Testis (tissue), 3 donors: Measurements from ENCODE around the gene OPRL1. TPM values are rescaled to one million over a fixed set of nuclear protein-coding genes. Genes with fewer than 3 reads are reported as not detected.

Experiments
- DNase-seq: peaks from one replicate; pipeline ENCODE4 v3.0.0-alpha.2; 2019
- H3K27ac ChIP-seq, 2 donors: fragments of 200-600 bp; sonication (generic); one replicate each; pipeline ENCODE4 v1.5.1; 2019
- H3K27me3 ChIP-seq: fragments of 200-600 bp; sonication (generic); one replicate; pipeline ENCODE4 v1.5.1; 2019
- H3K36me3 ChIP-seq: fragments of 200-600 bp; sonication (generic); one replicate; pipeline ENCODE4 v1.5.1; 2017; ENCODE audit warnings: low read depth; ENCODE audit errors: missing control alignments
- H3K4me1 ChIP-seq: fragments of 200-600 bp; sonication (generic); one replicate; pipeline ENCODE4 v1.5.1; 2019
- H3K4me3 ChIP-seq, 2 donors: fragments of 200-600 bp; sonication (generic); one replicate each; pipeline ENCODE4 v1.5.1; 2017 to 2019
- H3K9me3 ChIP-seq: fragments of 200-600 bp; sonication (generic); one replicate; pipeline ENCODE4 v1.5.1; 2017
- CTCF ChIP-seq, 3 experiments: fragments of 450-650 bp in 2 of 3; fragments of 200-600 bp in 1 of 3; sonication (generic) in 1 of 3; IDR thresholded peaks; one replicate each; pipeline ENCODE4 v1.5.1; 2016 to 2019; ENCODE audit warnings: antibody characterized with exemption in 3 of 3, mild to moderate bottlenecking in 2 of 3, moderate library complexity in 1 of 3
- POLR2A ChIP-seq: fragments of 450-650 bp; IDR thresholded peaks from one replicate; pipeline ENCODE4 v1.6.1; 2017; ENCODE audit warnings: antibody characterized with exemption, mild to moderate bottlenecking, moderate library complexity
- WGBS, 2 donors: methylation state at CpG; one replicate each; pipeline ENCODE4 v1.1.5; 2018; 5-methylcytosine and 5-hydroxymethylcytosine counted together
- intact Hi-C: fragments of 100-400 bp; cut with DNase I; formaldehyde crosslinking; loops from one replicate; pipeline ENCODE4 v1.15.1; 2023; ENCODE audit warnings: low total_unique reads
- polyA plus RNA-seq: library from polyadenylated mRNA; stranded (reverse); fragments of 350-450 nt; fragmentation: Illumina TruSeq; extraction: RNeasy Lipid Tissue Mini Kit (QIAGEN cat#74804); gene quantifications from one replicate; pipeline ENCODE4 v1.2.3, GENCODE V29; 2014; ENCODE audit warnings: low read depth, low replicate concordance; ENCODE audit not compliant: insufficient read depth
- total RNA-seq, 2 donors: library from RNA; depleted of rRNA; stranded (reverse); fragments of >200 nt; gene quantifications; one replicate each; pipeline ENCODE4 v1.2.3, GENCODE V29; 2016

OPRL1 gene
- total and polyA plus RNA-seq, 3 donors from 2014 or later: 6.0 to 9.4 (median 7.7) TPM

DNA sequence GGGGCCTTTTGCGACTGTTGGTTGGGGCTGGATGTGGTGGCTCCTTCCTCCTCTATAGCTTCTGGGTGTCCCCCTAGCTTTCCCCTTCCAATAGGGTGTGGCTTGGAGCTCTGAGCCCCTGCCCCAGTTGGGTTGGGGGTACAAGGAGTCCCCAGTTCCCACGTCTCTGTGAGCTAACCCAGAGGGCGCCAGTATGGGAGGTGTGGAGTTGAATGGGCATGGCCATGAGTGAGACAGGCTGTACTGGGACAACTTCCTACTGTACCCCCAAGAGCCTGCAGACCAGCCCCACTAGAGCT lies 42.7 kb upstream of the OPRL1 start:
- H3K4me1 ChIP-seq: peaks cover 22% of the 10 kb centered on the region
- intact Hi-C loops: no loop called here
- no peaks in the 10 kb centered on the region for H3K36me3 ChIP-seq
- H3K9me3 ChIP-seq: no peaks in the 10 kb centered on the region
- no peaks in the 10 kb centered on the region for H3K27me3 ChIP-seq
- no peak for DNase-seq
- no peak for TF ChIP-seq CTCF (IDR thresholded peaks at IDR 0.05)
- TF ChIP-seq POLR2A: no peak
- no peak overlapping the region for H3K27ac ChIP-seq
- 40 to 67% methylated on average over 1 to 3 of the region's 3 CpGs for WGBS, 2 donors
- H3K4me3 ChIP-seq: no peak overlapping the region

- no peaks in the 10 kb centered on the region for H3K27me3 ChIP-seq
- 7 to 10% methylated on average over 28 to 33 of the region's 36 CpGs for WGBS, 2 donors
- peak overlapping the region; percentile 2 to 59 for H3K4me3 ChIP-seq
- intact Hi-C loops: no loop called here
- peak overlapping the region in 1 of 2 donors; percentile 59 for H3K27ac ChIP-seq
- H3K36me3 ChIP-seq: no peaks in the 10 kb centered on the region
- H3K9me3 ChIP-seq: no peaks in the 10 kb centered on the region
- peaks cover 26% of the 10 kb centered on the region for H3K4me1 ChIP-seq
- TF ChIP-seq POLR2A (no peak), CTCF (IDR thresholded peaks at IDR 0.05) (no peak)
- DNase-seq: peak; percentile 38
These were observed 42.2 kb upstream of the OPRL1 start for GRCh38 chr20:64037498-64038213.

- H3K9me3 ChIP-seq: no peaks in the 10 kb centered on the region
- H3K4me3 ChIP-seq: peak overlapping the region; percentile 26 to 59
- no peaks in the 10 kb centered on the region for H3K36me3 ChIP-seq
- H3K27me3 ChIP-seq: no peaks in the 10 kb centered on the region
- peaks cover 26% of the 10 kb centered on the region for H3K4me1 ChIP-seq
- 0 to 4% methylated on average over 2 to 28 of the region's 30 CpGs for WGBS, 2 donors
- no peak for DNase-seq
- intact Hi-C loops: no loop called here
- H3K27ac ChIP-seq: peak overlapping the region in 1 of 2 donors; percentile 59
- TF ChIP-seq CTCF (IDR thresholded peaks at IDR 0.05): no peak
- no peak for TF ChIP-seq POLR2A
These were observed 41.7 kb upstream of the OPRL1 start for GRCh38 chr20:64038224-64038564.

- DNase-seq: peak; percentile 68
- peak; percentile 26 to 55 (median 26) for TF ChIP-seq CTCF (IDR thresholded peaks at IDR 0.05)
- TF ChIP-seq POLR2A: no peak
- Histone ChIP-seq H3K4me1 (peaks cover 24% of the 10 kb centered on the region), H3K27me3 (no peaks in the 10 kb centered on the region), H3K9me3 (no peaks in the 10 kb centered on the region), H3K27ac (peak overlapping the region; percentile 15 to 59), H3K4me3 (peak overlapping the region; percentile 26 to 59), H3K36me3 (no peaks in the 10 kb centered on the region)
- intact Hi-C loops: no loop called here
- WGBS, 2 donors: 1% methylated on average over 50 of the region's 91 CpGs; no CpG with 5 or more reads in 1 of the 2 donors
These were observed 41.2 kb upstream of the OPRL1 start for GRCh38 chr20:64038565-64039292.
